Measurements from ENCODE around the gene GTF2A1. TPM values are rescaled to one million over a fixed set of nuclear protein-coding genes. Genes with fewer than 3 reads are reported as not detected.

The GTF2A1 gene
- total RNA-seq, 2 experiments from 2014 or later = 35.1 to 69.8 TPM

DNA sequence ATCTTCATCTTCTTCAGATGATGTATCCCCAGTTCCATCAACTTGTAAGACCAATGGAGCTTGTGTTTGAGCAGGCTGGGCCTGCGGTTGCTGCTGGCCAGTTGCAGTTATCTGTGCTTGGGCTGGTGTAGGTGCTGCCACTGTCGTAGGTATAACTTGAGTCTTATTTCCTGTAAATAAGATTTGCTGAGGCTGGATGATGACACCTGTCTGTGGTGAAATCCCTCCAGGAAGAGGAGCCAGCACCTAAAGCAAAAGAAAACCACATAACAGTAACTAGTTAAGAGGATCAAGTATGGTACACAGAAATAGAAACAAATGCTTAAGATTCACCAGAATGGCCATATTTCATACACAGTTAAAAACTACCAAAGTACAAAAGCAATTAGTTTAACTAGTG is 28.2 kb downstream of the GTF2A1 start:
- H4K20me1 ChIP-seq (ENCODE audit: insufficient read depth, low read length) = no peaks in the 10 kb centered on the region
- no peak overlapping the region for H3K27ac ChIP-seq (ENCODE audit: low read depth, low read length, poor library complexity, severe bottlenecking)
- no peak overlapping the region for H2AFZ ChIP-seq (ENCODE audit: low read length)
- H3K79me2 ChIP-seq (ENCODE audit: insufficient read depth, low read depth, low read length) = peaks cover 32% of the 10 kb centered on the region; the same call in 1 of the 2 replicates
- no peak overlapping the region for H3K4me2 ChIP-seq (ENCODE audit: low read length)
- H3K36me3 ChIP-seq (ENCODE audit: insufficient read depth, low read length) = peaks cover 100% of the 10 kb centered on the region
- no peaks in the 10 kb centered on the region for H3K9me2 ChIP-seq (ENCODE audit: insufficient read depth, low read length)
- ChIA-PET POLR2A (interaction anchor here (0.6 kb wide), 1 partner anchor 219 kb away, joined by 3 read pairs; no protein-coding TSS in a partner anchor), CTCF (ENCODE audit: unreplicated experiment) (no interaction called here)
- BruUV-seq (replicated peaks) = no TSS peak
- no peaks in the 10 kb centered on the region for H3K9me3 ChIP-seq (ENCODE audit: low read length)
- intact Hi-C loops (cut with micrococcal nuclease; ENCODE audit: unreplicated experiment) = no loop called here
- TF ChIP-seq, protein P1, sequence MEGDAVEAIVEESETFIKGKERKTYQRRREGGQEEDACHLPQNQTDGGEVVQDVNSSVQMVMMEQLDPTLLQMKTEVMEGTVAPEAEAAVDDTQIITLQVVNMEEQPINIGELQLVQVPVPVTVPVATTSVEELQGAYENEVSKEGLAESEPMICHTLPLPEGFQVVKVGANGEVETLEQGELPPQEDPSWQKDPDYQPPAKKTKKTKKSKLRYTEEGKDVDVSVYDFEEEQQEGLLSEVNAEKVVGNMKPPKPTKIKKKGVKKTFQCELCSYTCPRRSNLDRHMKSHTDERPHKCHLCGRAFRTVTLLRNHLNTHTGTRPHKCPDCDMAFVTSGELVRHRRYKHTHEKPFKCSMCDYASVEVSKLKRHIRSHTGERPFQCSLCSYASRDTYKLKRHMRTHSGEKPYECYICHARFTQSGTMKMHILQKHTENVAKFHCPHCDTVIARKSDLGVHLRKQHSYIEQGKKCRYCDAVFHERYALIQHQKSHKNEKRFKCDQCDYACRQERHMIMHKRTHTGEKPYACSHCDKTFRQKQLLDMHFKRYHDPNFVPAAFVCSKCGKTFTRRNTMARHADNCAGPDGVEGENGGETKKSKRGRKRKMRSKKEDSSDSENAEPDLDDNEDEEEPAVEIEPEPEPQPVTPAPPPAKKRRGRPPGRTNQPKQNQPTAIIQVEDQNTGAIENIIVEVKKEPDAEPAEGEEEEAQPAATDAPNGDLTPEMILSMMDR (conservative IDR thresholded peaks at IDR 0.05; ENCODE audit: low read length) = no peak
- TF ChIP-seq EZH2phosphoT487 (IDR thresholded peaks at IDR 0.05; ENCODE audit: borderline replicate concordance, low read depth, low read length) = no peak
- no peak for DNase-seq (ENCODE audit: low spot score)
- H3K4me1 ChIP-seq (ENCODE audit: insufficient read depth, low read length, poor library complexity, severe bottlenecking) = peaks cover 7% of the 10 kb centered on the region
- no peak overlapping the region for H3K4me3 ChIP-seq (ENCODE audit: low read depth, low read length, poor library complexity, severe bottlenecking)

DNA sequence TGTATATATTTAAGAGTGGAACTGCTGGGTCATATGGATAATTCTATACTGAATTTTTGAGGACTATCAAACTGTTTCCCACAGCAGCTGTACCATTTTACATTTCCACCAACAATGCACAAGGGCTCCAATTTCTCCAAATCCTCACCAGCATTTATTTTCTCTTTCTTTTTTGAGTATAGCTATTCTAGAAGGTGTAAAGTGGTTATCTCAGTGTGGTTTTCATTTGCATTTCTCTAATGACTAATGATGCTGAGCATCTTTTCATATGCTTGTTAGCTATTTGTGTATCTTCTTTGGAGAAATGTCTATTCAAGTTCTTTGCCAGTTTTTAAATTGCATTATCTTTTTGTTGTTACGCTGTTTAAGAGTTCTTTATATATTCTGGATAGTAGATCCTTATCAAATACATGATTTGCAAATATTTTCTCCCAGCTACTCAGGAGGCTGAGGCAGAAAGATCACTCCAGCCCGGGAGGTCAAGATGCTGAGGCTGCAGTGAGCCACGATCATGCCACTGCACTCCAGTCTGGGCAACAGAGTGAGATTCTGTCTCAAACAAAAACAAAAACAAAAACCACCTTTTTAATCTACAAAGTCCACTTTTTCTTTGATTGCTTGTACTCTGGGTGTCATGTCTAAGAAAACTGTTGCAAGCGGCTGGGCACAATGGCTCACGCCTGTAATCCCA is 32.8 kb downstream of the GTF2A1 start:
- H3K4me1 ChIP-seq (ENCODE audit: insufficient read depth, low read length, poor library complexity, severe bottlenecking) = peaks cover 7% of the 10 kb centered on the region
- peaks cover 100% of the 10 kb centered on the region for H3K36me3 ChIP-seq (ENCODE audit: insufficient read depth, low read length)
- ChIA-PET CTCF (ENCODE audit: unreplicated experiment) (no interaction called here), POLR2A (interaction anchor here (0.6 to 1.1 kb wide), 4 partner anchors 8 to 54 kb away, joined by 3 to 5 read pairs (median 3); partner anchors contain the start of gene GTF2A1)
- H3K79me2 ChIP-seq (ENCODE audit: insufficient read depth, low read depth, low read length) = peaks cover 64% of the 10 kb centered on the region; the same call in 1 of the 2 replicates
- no peak for DNase-seq (ENCODE audit: low spot score)
- H3K9me3 ChIP-seq (ENCODE audit: low read length) = no peaks in the 10 kb centered on the region
- BruUV-seq (replicated peaks) = no TSS peak
- H3K9me2 ChIP-seq (ENCODE audit: insufficient read depth, low read length) = no peaks in the 10 kb centered on the region
- H4K20me1 ChIP-seq (ENCODE audit: insufficient read depth, low read length) = 0 out of 2 replicates have a peak, but pooled peaks cover 10% of the 10 kb centered on the region
- no peak for TF ChIP-seq EZH2phosphoT487 (IDR thresholded peaks at IDR 0.05; ENCODE audit: borderline replicate concordance, low read depth, low read length)
- TF ChIP-seq, protein P1 (conservative IDR thresholded peaks at IDR 0.05; ENCODE audit: low read length) = no peak
- H3K4me3 ChIP-seq (ENCODE audit: low read depth, low read length, poor library complexity, severe bottlenecking) = no peak overlapping the region
- no peak overlapping the region for H3K4me2 ChIP-seq (ENCODE audit: low read length)
- H2AFZ ChIP-seq (ENCODE audit: low read length) = no peak overlapping the region
- no peak overlapping the region for H3K27ac ChIP-seq (ENCODE audit: low read depth, low read length, poor library complexity, severe bottlenecking)
- intact Hi-C loops (cut with micrococcal nuclease; ENCODE audit: unreplicated experiment) = no loop called here

DNA sequence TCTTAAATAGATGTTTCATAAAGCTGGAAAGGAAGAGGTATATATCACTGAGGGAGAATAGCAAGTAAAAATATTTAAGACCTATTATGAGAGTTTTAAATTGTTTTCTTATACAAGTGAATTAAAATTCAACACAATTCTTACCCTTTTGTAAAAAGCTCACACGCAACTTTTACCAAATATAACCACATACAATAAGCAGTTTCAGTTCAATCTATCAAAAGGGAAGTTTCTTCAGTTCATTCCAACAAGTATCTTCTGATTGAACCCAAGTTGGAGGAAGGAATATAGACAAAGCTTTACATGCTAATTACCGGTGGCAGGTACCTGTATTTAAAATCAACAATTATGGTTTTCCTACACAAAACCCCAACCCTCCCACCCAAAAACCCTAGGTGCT is 41.1 kb downstream of the GTF2A1 start:
- Histone ChIP-seq H3K9me2 (ENCODE audit: insufficient read depth, low read length) (no peaks in the 10 kb centered on the region), H3K4me3 (ENCODE audit: low read depth, low read length, poor library complexity, severe bottlenecking) (no peak overlapping the region), H3K27ac (ENCODE audit: low read depth, low read length, poor library complexity, severe bottlenecking) (no peak overlapping the region), H4K20me1 (ENCODE audit: insufficient read depth, low read length) (0 out of 2 replicates have a peak, but pooled peaks cover 10% of the 10 kb centered on the region), H3K36me3 (ENCODE audit: insufficient read depth, low read length) (peaks cover 98% of the 10 kb centered on the region), H3K4me2 (ENCODE audit: low read length) (no peak overlapping the region), H3K9me3 (ENCODE audit: low read length) (no peaks in the 10 kb centered on the region), H3K4me1 (ENCODE audit: insufficient read depth, low read length, poor library complexity, severe bottlenecking) (peaks cover 44% of the 10 kb centered on the region), H2AFZ (ENCODE audit: low read length) (no peak overlapping the region), H3K79me2 (ENCODE audit: insufficient read depth, low read depth, low read length) (peaks cover 28% of the 10 kb centered on the region; the same call in 1 of the 2 replicates)
- DNase-seq (ENCODE audit: low spot score) = no peak
- ChIA-PET CTCF (ENCODE audit: unreplicated experiment) (no interaction called here), POLR2A (interaction anchor here (0.5 to 3.2 kb wide), 11 partner anchors 9 to 359 kb away, joined by 3 to 20 read pairs (median 3); partner anchors contain the start of gene GTF2A1)
- TF ChIP-seq, protein P1 (conservative IDR thresholded peaks at IDR 0.05; ENCODE audit: low read length) = no peak
- no peak for TF ChIP-seq EZH2phosphoT487 (IDR thresholded peaks at IDR 0.05; ENCODE audit: borderline replicate concordance, low read depth, low read length)
- no TSS peak for BruUV-seq (replicated peaks)
- intact Hi-C loops (cut with micrococcal nuclease; ENCODE audit: unreplicated experiment) = no loop called here
